RWPE1 (cell line): ENCODE measurements around the gene KDM6B.
A peak's percentile ranks its signal among the peaks of the same experiment; 100 is the strongest.

ENCODE experiments used
- CTCF ChIA-PET: fragments of 350-600 bp; sonication (Branson Sonifier 250); formaldehyde crosslinking; extraction: SDS; loops from one replicate; lab custom pipeline; 2021; lab: Yijun Ruan, JAX
- POLR2A ChIA-PET: fragments of 400-600 bp; formaldehyde crosslinking; extraction: SDS; loops from one replicate; lab custom pipeline; 2020; ENCODE audit warnings: antibody characterized with exemption; ENCODE audit not compliant: low non-redundant PET; lab: Yijun Ruan, JAX
- DNase-seq: peaks from one replicate; pipeline ENCODE4 v3.0.0; 2012; ENCODE audit warnings: low spot score
- H3K27ac ChIP-seq: fragments of 450-650 bp; 2 replicates; pipeline ENCODE4 v1.5.1; 2017
- TF ChIP-seq, protein P1 (sequence below): fragments of 450-650 bp; conservative IDR thresholded peaks from 2 replicates; pipeline ENCODE4 v1.5.1; 2017; ENCODE audit warnings: low read depth, mild to moderate bottlenecking

Gene KDM6B

DNA sequence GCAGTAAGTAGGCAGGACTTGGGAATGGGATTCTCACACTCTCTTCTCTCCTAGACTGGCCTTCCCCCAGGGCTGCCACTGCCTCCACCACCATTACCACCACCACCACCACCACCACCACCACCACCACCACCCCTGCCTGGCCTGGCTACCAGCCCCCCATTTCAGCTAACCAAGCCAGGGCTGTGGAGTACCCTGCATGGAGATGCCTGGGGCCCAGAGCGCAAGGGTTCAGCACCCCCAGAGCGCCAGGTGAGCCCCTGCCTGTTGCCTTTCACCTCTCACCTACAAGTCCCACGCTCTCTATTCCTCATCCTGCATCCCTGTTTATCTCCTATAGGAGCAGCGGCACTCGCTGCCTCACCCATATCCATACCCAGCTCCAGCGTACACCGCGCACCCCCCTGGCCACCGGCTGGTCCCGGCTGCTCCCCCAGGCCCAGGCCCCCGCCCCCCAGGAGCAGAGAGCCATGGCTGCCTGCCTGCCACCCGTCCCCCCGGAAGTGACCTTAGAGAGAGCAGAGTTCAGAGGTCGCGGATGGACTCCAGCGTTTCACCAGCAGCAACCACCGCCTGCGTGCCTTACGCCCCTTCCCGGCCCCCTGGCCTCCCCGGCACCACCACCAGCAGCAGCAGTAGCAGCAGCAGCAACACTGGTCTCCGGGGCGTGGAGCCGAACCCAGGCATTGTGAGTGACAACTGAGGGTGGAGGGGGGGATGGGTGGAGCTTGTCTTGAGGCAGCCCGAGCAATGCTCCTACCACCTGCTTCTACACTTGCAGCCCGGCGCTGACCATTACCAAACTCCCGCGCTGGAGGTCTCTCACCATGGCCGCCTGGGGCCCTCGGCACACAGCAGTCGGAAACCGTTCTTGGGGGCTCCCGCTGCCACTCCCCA, 13.0 kb downstream of the KDM6B start:
- ChIA-PET POLR2A (no interaction called here), CTCF (no interaction called here)
- TF ChIP-seq, protein P1, sequence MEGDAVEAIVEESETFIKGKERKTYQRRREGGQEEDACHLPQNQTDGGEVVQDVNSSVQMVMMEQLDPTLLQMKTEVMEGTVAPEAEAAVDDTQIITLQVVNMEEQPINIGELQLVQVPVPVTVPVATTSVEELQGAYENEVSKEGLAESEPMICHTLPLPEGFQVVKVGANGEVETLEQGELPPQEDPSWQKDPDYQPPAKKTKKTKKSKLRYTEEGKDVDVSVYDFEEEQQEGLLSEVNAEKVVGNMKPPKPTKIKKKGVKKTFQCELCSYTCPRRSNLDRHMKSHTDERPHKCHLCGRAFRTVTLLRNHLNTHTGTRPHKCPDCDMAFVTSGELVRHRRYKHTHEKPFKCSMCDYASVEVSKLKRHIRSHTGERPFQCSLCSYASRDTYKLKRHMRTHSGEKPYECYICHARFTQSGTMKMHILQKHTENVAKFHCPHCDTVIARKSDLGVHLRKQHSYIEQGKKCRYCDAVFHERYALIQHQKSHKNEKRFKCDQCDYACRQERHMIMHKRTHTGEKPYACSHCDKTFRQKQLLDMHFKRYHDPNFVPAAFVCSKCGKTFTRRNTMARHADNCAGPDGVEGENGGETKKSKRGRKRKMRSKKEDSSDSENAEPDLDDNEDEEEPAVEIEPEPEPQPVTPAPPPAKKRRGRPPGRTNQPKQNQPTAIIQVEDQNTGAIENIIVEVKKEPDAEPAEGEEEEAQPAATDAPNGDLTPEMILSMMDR = no peak
- peak overlapping the region; percentile 94 for H3K27ac ChIP-seq
- DNase-seq = no peak

DNA sequence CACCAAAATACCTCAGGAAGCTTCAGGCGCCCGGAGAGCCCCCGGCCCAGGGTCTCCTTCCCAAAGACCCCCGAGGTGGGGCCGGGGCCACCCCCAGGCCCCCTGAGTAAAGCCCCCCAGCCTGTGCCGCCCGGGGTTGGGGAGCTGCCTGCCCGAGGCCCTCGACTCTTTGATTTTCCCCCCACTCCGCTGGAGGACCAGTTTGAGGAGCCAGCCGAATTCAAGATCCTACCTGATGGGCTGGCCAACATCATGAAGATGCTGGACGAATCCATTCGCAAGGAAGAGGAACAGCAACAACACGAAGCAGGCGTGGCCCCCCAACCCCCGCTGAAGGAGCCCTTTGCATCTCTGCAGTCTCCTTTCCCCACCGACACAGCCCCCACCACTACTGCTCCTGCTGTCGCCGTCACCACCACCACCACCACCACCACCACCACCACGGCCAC, 14.1 kb downstream of the KDM6B start:
- ChIA-PET POLR2A (no interaction called here), CTCF (no interaction called here)
- TF ChIP-seq, protein P1 = no peak
- no peak overlapping the region; the same call in 1 of the 2 replicates for H3K27ac ChIP-seq
- no peak for DNase-seq

DNA sequence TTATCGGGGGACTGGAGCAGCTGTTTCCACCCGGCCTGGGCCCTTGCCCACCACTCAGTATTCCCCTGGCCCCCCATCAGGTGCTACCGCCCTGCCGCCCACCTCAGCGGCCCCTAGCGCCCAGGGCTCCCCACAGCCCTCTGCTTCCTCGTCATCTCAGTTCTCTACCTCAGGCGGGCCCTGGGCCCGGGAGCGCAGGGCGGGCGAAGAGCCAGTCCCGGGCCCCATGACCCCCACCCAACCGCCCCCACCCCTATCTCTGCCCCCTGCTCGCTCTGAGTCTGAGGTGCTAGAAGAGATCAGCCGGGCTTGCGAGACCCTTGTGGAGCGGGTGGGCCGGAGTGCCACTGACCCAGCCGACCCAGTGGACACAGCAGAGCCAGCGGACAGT, 14.7 kb downstream of the KDM6B start:
- DNase-seq = no peak
- TF ChIP-seq, protein P1 = no peak
- POLR2A ChIA-PET = interaction anchor here (0.5 kb wide), 1 partner anchor 122 kb away, joined by 3 read pairs; no protein-coding TSS in a partner anchor
- peak overlapping the region; percentile 48 for H3K27ac ChIP-seq
- CTCF ChIA-PET = no interaction called here

DNA sequence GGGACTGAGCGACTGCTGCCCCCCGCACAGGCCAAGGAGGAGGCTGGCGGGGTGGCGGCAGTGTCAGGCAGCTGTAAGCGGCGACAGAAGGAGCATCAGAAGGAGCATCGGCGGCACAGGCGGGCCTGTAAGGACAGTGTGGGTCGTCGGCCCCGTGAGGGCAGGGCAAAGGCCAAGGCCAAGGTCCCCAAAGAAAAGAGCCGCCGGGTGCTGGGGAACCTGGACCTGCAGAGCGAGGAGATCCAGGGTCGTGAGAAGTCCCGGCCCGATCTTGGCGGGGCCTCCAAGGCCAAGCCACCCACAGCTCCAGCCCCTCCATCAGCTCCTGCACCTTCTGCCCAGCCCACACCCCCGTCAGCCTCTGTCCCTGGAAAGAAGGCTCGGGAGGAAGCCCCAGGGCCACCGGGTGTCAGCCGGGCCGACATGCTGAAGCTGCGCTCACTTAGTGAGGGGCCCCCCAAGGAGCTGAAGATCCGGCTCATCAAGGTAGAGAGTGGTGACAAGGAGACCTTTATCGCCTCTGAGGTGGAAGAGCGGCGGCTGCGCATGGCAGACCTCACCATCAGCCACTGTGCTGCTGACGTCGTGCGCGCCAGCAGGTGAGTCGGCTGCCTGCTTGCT, 15.2 kb downstream of the KDM6B start:
- CTCF ChIA-PET = no interaction called here

DNA sequence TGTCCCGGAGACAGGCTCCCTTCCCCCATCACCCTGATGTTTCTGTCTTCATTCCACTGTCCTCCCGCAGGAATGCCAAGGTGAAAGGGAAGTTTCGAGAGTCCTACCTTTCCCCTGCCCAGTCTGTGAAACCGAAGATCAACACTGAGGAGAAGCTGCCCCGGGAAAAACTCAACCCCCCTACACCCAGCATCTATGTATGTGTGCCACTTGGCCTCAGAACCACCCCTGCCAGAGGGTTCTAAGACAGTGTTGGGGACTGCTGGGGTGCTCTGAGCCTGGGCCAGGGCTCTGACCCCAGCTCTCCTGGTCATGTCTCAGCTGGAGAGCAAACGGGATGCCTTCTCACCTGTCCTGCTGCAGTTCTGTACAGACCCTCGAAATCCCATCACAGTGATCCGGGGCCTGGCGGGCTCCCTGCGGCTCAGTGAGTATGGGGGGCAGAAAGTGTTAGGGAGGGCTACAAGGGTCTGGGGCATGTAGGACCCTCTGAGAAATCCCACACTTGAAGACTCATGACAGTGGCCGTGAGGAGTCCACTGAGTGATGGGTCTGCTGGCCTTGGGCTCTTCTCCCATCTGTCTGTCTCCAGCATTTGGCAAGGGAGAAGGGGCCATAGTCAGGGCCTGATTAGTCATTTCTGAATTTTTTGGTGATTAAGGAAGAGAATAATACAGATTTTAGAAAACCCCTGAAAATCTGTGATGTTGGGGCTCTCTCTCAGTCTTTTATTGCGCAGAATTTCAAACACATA, 15.9 kb downstream of the KDM6B start:
- POLR2A ChIA-PET = interaction anchor here (1.0 kb wide), 1 partner anchor 15 kb away, joined by 3 read pairs; no protein-coding TSS in a partner anchor
- H3K27ac ChIP-seq = peak overlapping the region; percentile 48
- CTCF ChIA-PET = interaction anchor here (1.5 kb wide), 1 partner anchor 102 kb away, joined by 3 read pairs; no protein-coding TSS in a partner anchor
- TF ChIP-seq, protein P1 = no peak
- no peak for DNase-seq

More for the DNA sequence above, 15.2 kb downstream of the KDM6B start:
- POLR2A ChIA-PET = interaction anchor here (0.5 kb wide), 1 partner anchor 122 kb away, joined by 3 read pairs; no protein-coding TSS in a partner anchor
- DNase-seq = no peak
- peak overlapping the region; percentile 48 for H3K27ac ChIP-seq
- TF ChIP-seq, protein P1 = no peak
